GM18951 (cell line): Measurements from ENCODE around the gene EIF3K.

ENCODE experiments used
- POLR2A ChIP-seq: IDR thresholded peaks from 4 replicates; pipeline ENCODE4 v1.6.1; 2011; ENCODE audit warnings: mild to moderate bottlenecking; ENCODE audit not compliant: insufficient read length, insufficient read depth; ENCODE audit errors: extremely low read depth
- in situ Hi-C: fragments of 300-500 bp; cut with MboI; formaldehyde crosslinking; loops from one replicate; pipeline ENCODE4 v1.12.0; 2022; ENCODE audit warnings: low sequenced_read_pairs, mixed read lengths, inconsistent platforms; ENCODE audit not compliant: unreplicated experiment

EIF3K gene

GRCh38 chr19:38683393-38684077 lies 64.5 kb downstream of the EIF3K start:
- no peak for TF ChIP-seq POLR2A
- in situ Hi-C loops, result no loop called here

GRCh38 chr19:38684078-38684861 lies 65.3 kb downstream of the EIF3K start:
- TF ChIP-seq POLR2A, result no peak
- in situ Hi-C loops, result no loop called here

- TF ChIP-seq POLR2A, result no peak
- in situ Hi-C loops, result no loop called here
These were observed 66.1 kb downstream of the EIF3K start for GRCh38 chr19:38684862-38685665.

GRCh38 chr19:38685666-38686529 lies 66.9 kb downstream of the EIF3K start:
- in situ Hi-C loops, result no loop called here
- TF ChIP-seq POLR2A, result no peak

- in situ Hi-C loops, result no loop called here
These were observed 67.5 kb downstream of the EIF3K start for GRCh38 chr19:38686530-38686888.

More at GRCh38 chr19:38686530-38686888, 67.5 kb downstream of the EIF3K start:
- TF ChIP-seq POLR2A, result peak; percentile 29
